ENCODE results near the gene PLXNA4.
"Not testable (repeated sequence)": the region's sequence is repeated elsewhere in the genome, so short reads cannot be mapped to it uniquely, and the experiment has no call there.

The PLXNA4 gene

GRCh38 chr7:132168239-132168638 is 408.0 kb downstream of the PLXNA4 start:
- Histone ChIP-seq H3K27me3 (ENCODE audit: low read length) (no peaks in the 10 kb centered on the region), H3K79me2 (ENCODE audit: insufficient read depth, low read length) (no peaks in the 10 kb centered on the region), H3K4me3 (ENCODE audit: insufficient read depth, low read length, poor library complexity, severe bottlenecking) (no peak overlapping the region), H3K9me2 (replicated peaks; ENCODE audit: insufficient read depth, low read length) (no peaks in the 10 kb centered on the region), H4K20me1 (ENCODE audit: low read depth, low read length) (no peaks in the 10 kb centered on the region), H3F3A (ENCODE audit: insufficient read depth) (no peaks in the 10 kb centered on the region), H2AFZ (ENCODE audit: low read depth, low read length, severe bottlenecking) (no peak overlapping the region), H3K9me3 (ENCODE audit: insufficient read depth, low read length) (no peaks in the 10 kb centered on the region), H3K36me3 (ENCODE audit: low read length) (no peaks in the 10 kb centered on the region), H3K27ac (ENCODE audit: low read depth, low read length) (no peak overlapping the region), H3K9ac (ENCODE audit: low read length) (no peak overlapping the region), H3K4me2 (ENCODE audit: low read depth, low read length, poor library complexity, severe bottlenecking) (no peak overlapping the region)
- TF ChIP-seq EZH2phosphoT487 (conservative IDR thresholded peaks at IDR 0.05; ENCODE audit: low read length) (no peak), CTCF (IDR thresholded peaks at IDR 0.05; ENCODE audit: insufficient read depth, low read length, poor library complexity, severe bottlenecking) (no peak)

- H3K9me3 ChIP-seq (ENCODE audit: insufficient read depth, low read length); H3K27me3 ChIP-seq (ENCODE audit: low read length); H3K9ac ChIP-seq (ENCODE audit: low read length); H4K20me1 ChIP-seq (ENCODE audit: low read depth, low read length); H3K36me3 ChIP-seq (ENCODE audit: low read length); H3K9me2 ChIP-seq (replicated peaks; ENCODE audit: insufficient read depth, low read length); H3K4me3 ChIP-seq (ENCODE audit: insufficient read depth, low read length, poor library complexity, severe bottlenecking); H3K4me2 ChIP-seq (ENCODE audit: low read depth, low read length, poor library complexity, severe bottlenecking); H3K79me2 ChIP-seq (ENCODE audit: insufficient read depth, low read length); H3F3A ChIP-seq (ENCODE audit: insufficient read depth); H2AFZ ChIP-seq (ENCODE audit: low read depth, low read length, severe bottlenecking); H3K27ac ChIP-seq (ENCODE audit: low read depth, low read length): not testable (repeated sequence)
These were observed 410.6 kb downstream of the PLXNA4 start for GRCh38 chr7:132165695-132166094.

GRCh38 chr7:132164558-132165125 is 411.6 kb downstream of the PLXNA4 start:
- Histone ChIP-seq H3K4me3 (ENCODE audit: insufficient read depth, low read length, poor library complexity, severe bottlenecking) (no peak overlapping the region), H3K36me3 (ENCODE audit: low read length) (no peaks in the 10 kb centered on the region), H3K4me2 (ENCODE audit: low read depth, low read length, poor library complexity, severe bottlenecking) (no peak overlapping the region), H3K79me2 (ENCODE audit: insufficient read depth, low read length) (no peaks in the 10 kb centered on the region), H4K20me1 (ENCODE audit: low read depth, low read length) (no peaks in the 10 kb centered on the region), H3K27me3 (ENCODE audit: low read length) (no peaks in the 10 kb centered on the region), H3F3A (ENCODE audit: insufficient read depth) (no peaks in the 10 kb centered on the region), H3K9ac (ENCODE audit: low read length) (no peak overlapping the region), H3K9me3 (ENCODE audit: insufficient read depth, low read length) (no peaks in the 10 kb centered on the region), H3K27ac (ENCODE audit: low read depth, low read length) (no peak overlapping the region), H3K9me2 (replicated peaks; ENCODE audit: insufficient read depth, low read length) (no peaks in the 10 kb centered on the region), H2AFZ (ENCODE audit: low read depth, low read length, severe bottlenecking) (no peak overlapping the region)
- TF ChIP-seq EZH2phosphoT487 (conservative IDR thresholded peaks at IDR 0.05; ENCODE audit: low read length) (no peak), CTCF (IDR thresholded peaks at IDR 0.05; ENCODE audit: insufficient read depth, low read length, poor library complexity, severe bottlenecking) (no peak)

- Histone ChIP-seq H3K4me3 (ENCODE audit: insufficient read depth, low read length, poor library complexity, severe bottlenecking) (no peak overlapping the region), H3K79me2 (ENCODE audit: insufficient read depth, low read length) (no peaks in the 10 kb centered on the region), H3K9me3 (ENCODE audit: insufficient read depth, low read length) (no peaks in the 10 kb centered on the region), H3K9ac (ENCODE audit: low read length) (no peak overlapping the region), H3F3A (ENCODE audit: insufficient read depth) (no peaks in the 10 kb centered on the region), H3K27me3 (ENCODE audit: low read length) (no peaks in the 10 kb centered on the region), H3K36me3 (ENCODE audit: low read length) (no peaks in the 10 kb centered on the region), H4K20me1 (ENCODE audit: low read depth, low read length) (no peaks in the 10 kb centered on the region), H3K4me2 (ENCODE audit: low read depth, low read length, poor library complexity, severe bottlenecking) (no peak overlapping the region), H3K9me2 (replicated peaks; ENCODE audit: insufficient read depth, low read length) (no peaks in the 10 kb centered on the region), H2AFZ (ENCODE audit: low read depth, low read length, severe bottlenecking) (no peak overlapping the region), H3K27ac (ENCODE audit: low read depth, low read length) (no peak overlapping the region)
- TF ChIP-seq CTCF (IDR thresholded peaks at IDR 0.05; ENCODE audit: insufficient read depth, low read length, poor library complexity, severe bottlenecking): no peak
These were observed 413.6 kb downstream of the PLXNA4 start for GRCh38 chr7:132162556-132163144.
